HG03066 (cell line): ENCODE results near the gene PTBP3.
A peak's percentile ranks its signal among the peaks of the same experiment; 100 is the strongest.
"Not testable (repeated sequence)": the region's sequence is repeated elsewhere in the genome, so short reads cannot be mapped to it uniquely, and the experiment has no call there.

Experiments
- ATAC-seq: cut with Tn5 transposase; IDR thresholded peaks from one replicate; pipeline ENCODE4 v1.9.1; 2021; ENCODE audit warnings: low read depth; ENCODE audit not compliant: unreplicated experiment

Gene PTBP3

DNA sequence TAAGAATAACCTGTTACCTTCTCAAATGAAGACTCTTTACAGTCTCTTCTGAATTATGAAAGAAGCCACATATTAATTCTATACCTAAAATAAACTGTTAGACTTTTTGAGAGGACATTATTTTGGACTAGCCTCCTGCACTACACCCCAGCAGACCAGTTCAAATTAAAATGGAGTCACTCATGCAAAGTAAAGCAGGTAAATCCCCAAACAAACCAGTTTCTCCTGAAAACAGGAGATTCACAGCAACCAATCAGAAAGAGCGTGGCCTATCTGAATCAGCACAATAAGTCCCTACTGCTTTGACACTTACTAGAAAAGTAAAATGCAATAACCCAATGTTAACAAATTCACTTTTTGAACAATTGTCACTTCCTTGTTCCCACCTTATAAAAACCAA lies 58.8 kb downstream of the PTBP3 start:
- ATAC-seq = no peak

DNA sequence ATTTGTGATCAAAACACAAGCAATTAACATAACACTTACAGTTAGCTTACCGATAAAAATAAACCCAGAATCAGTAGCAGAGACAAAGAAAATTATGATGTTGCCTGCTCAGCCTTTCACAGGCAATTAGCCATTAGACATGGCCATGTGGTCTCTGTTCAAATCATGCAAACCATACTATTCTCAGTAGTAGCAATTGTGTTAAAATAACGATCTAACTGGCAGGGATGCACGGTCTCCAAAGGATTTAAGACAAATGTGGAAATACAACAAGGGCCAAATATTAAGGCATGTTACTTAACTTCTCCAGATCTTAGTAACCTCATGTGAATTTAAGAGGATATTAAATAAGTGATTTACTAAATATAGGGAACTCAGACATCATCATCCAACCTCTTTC lies 59.5 kb downstream of the PTBP3 start:
- no peak for ATAC-seq

DNA sequence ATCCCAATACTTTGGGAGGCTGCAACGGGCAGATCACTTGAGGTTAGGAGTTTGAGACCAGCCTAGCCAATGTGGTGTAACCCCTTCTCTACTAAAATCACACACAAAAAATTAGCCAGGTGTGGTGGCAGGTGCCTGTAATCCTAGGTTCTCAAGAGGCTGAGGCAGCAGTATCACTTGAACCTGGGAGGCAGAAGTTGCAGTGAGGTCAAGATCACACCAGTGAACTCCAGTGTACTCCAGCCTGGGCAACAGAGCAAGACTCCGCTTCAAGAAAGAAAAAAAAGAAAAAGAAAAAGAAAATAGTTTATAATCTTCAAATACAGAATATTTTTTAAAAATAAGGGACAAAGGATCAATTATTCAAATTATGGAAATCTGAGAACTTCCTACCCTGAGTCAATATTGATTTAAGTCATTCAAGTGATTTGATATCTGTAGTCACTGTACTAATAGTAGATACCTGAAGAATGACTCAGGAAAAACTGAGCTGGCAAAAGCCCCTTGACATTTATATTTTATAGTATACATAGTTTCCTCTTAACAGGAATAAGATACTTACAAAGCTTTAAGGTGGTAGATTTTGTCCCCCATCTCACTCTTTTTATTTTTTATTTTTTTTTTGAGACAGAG lies 61.8 kb downstream of the PTBP3 start:
- ATAC-seq = no peak

DNA sequence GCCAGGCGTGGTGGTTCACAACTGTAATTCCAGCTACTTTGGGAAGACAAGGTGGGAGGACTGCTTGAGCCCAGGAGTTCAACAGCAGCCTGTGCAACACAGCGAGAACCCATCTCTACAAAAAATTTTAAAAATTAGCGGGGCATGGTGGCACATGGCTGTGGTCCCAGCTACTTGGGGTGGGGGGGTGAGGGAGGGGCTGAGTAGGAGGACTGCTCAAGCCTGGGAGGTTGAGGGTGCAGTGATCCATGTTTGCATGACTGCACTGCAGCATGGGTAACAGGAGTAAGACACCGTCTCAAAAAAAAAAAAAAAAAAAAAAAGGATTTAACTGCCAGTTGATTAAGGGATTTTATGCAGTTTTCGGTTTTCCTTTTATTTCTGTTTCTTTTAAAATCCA lies 65.0 kb downstream of the PTBP3 start:
- no peak for ATAC-seq

DNA sequence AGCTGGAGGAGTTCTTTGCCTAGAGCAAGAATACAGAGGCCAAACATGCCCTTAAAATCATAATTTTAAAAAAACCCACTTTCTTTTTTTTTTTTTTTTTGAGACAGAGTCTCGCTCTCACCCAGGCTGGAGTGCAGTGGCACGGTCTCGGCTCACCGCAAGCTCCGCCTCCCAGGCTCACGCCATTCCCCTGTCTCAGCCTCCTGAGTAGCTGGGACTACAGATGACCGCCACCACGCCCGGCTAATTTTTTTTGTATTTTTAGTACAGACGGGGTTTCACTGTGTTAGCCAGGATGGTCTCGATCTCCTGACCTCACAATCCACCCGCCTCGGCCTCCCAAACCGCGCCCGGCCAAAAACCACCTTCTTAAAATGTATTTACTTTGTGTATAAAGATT lies 66.3 kb downstream of the PTBP3 start:
- not testable (repeated sequence) for ATAC-seq

DNA sequence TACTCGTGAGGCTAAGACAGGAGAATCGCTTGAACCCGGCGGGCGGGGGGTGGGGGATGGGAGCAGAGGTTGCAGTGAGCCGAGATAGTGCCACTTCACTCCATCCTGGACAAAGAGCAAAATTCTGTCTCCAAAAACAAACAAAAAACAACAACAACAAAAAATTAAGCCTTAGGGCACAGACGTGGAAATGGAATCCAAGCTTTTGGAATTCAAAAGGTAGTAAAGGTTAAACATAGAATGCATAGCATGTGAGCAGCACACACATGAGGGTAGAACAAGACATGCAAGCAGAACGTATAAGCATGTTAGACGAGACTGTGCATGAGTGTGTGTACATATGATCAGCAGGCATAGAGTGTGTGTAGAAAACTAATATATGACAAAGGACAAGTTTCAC lies 68.0 kb downstream of the PTBP3 start:
- no peak for ATAC-seq

DNA sequence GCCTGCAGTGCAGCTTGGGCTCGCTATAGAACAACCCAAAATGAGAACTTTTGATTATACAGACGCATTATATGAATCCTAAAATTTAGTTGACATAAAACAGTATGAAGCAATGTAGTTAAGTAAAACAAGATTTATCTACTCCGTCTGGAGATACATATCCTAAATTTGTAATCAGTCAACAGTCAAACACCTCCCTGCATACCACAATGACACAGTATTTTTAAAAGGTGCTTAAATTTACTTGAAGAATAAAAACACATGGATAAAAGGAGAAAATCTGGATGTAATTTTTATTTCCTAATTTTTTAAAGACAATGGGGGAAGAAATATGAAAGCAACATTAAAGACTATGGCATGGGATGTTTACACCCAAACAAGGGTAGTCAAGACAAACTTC lies 70.8 kb downstream of the PTBP3 start:
- ATAC-seq = no peak

DNA sequence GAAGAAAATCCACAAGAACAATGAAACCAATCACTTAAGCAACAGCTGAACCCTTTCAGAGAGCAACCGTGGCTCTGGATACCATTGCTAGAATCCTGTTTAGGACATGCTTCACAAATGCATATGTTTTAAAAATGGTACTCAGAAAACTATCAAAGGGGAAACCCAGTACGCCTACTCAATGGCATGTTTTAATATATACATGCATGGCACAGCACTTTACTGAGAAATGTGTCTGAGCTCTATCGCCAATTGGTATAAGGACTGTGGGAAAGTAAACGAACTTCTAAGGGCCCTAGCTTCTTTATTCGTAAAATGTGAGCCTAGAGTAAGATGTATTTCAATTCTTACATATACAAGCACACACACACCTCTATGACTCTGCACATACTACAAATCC lies 72.3 kb downstream of the PTBP3 start:
- ATAC-seq = no peak

DNA sequence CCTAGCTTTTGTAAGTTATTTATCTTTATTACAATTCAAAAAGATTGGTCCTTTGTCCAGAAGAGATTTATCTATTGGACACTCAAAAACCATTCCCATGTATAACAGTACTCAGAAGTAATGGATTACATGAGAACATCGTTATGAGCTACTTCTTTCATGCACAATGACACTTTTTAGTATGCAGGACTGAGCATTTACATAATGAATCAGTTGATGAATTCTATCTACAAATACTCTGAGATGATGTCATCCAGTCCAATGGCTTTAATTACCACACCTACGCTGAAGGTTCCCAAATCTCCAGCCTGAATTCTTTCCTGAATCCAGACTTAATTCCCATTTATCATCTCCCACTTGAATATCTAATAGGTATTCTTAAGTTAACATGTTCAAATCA lies 75.3 kb downstream of the PTBP3 start:
- ATAC-seq = no peak

DNA sequence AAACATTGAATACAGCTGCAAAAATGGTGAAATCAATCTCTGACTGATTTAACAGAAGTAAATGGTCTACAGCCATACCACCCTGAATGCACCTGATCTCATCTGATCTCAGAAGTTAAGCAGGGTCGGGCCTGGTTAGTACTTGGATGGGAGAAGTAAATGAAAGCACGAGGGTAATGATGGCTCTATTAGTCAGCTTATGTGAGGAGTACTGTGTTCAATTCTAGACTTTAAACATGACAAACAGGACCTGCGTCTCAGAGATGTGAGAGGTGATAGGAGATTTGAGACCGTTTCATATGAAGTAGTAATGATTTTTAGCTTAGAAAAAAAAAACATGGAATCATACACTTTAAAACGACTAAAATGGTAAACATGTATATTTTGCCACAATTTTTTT lies 81.2 kb downstream of the PTBP3 start:
- no peak for ATAC-seq

DNA sequence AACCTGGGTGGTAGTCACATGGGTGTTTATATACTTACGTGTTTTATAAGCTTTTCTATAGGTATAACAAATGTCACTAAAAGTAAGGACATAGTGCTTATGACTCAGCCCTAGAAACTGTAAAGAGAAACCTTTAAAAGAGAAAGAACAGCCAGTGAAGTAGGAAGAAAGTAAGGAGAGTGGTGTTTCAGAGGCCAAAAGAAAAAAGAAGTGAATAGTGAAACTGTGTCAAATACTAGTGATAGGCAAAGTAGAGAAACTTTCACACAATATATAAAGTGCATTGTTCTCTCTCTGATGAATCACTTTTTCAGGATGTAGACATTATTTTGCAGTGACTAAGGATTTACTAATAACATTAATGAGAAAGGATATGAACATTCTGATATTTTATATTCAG lies 84.1 kb downstream of the PTBP3 start:
- ATAC-seq = peak; percentile 91

DNA sequence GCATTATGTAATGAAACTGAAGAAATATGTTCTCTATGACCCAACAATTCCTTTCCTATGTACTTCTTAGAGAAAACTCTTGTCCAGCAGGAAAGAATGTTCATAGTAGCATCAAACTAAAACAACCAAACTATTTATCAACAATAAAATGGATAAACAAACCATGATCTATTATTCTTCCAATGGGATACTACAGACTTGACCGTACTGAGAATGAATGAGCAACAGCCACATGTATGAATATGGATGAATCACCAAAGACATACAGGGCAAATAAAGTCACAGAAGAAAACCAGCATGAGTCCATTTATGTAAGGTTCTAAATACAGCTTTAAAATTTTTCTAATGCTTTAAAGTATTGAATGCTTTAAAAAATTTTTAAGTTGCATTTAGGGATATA lies 84.7 kb downstream of the PTBP3 start:
- no peak for ATAC-seq

DNA sequence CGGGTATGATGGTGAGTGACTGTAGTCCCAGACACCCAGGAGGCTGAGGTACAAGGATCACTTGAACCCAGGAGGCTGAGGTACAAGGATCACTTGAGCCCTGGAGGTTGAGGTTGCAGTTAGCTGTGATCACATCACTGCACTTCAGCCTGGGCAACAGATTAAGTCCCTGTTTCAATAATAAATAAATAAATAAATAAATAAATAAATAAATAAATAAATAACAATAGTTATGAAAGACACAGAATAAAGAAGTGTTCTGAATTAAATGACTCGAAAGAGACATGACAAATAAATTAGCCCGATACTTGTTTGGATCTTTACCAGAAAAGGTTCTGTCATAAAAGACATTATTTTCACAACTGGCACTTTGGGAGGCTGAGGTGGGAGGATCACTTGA lies 86.3 kb downstream of the PTBP3 start:
- ATAC-seq = no peak

DNA sequence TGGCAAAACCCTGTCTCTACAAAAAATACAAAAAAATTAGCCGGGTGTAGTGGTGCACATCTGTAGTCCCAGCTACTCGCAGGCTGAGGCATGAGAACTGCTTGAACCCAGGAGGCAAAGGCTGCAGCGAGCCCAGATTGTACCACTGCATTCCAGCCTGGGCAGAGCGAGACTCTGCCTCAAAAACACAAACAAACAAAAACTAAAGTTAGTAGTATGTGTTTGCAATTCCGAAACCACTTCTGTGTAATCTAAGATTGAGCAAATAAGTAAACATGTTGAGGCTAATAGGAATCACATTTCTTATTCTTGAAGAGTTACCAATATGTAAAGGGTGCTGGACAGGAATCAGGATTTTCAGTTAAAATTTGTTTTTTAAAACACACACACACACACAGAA lies 88.3 kb downstream of the PTBP3 start:
- ATAC-seq = no peak

DNA sequence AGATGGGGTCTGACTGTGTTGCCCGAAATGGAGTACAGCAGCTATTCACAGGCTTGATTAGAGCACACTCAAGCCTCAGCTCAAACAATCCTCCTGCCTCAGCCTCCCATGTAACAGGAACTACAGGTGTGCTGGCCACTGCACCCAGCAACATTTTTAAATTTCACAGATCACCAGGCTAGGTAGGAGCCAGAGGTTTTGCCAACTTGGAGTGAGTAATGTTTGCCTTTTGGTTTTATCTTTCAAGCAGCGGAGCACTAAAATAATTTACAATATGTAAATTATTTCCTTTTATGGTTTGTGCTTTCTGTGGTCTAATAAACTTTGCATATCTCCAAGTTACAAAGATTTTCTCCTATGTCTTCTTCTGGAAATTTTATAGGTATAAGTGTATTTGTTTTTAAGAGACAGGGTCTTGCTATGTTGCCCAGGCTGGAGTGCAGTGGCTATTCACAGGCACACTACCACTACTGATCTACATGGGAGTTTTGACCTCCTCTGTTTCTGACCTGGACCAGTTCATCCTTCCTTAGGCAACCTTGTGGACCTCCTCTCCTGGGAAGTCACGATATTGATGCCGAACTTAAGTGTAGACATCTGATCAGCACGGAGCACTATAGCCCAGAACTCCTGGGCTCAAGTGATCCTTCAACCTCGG lies 91.1 kb downstream of the PTBP3 start:
- no peak for ATAC-seq

DNA sequence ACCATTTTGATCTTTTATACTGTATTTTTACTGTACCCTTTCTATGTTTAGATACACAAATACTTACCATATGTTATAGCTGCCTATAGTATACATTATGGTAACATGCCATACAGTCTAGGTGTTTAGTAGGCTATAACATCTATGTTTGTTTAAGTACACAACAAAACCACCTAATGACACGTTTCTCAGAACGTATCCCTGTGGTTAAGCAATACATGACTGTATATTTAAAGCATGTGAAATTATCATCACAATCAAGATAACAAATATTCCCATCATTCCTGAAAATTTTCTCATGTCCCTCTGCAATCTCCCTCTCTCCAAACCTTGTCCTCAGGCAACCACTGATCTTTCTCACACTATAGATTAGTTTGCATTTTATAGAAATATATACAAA lies 91.9 kb downstream of the PTBP3 start:
- ATAC-seq = no peak

DNA sequence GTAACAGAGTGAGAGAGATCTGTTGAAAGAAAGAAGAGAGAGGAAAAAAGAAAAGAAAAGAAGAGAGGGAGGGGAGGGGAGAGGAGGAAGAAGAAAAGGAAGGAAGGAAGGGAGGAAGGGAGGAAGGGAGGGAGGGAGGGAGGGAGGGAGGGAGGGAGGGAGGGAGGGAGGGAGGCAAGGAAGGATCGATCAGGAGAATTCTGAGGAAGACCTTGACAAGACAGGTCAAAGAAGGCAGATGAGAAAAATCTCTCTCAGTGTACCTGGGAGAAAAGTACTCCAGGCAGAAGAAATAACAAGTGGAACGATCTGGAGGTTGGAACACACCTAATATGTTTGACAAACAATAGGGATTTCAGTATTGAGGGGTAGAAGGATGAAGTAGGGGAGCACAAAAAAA lies 93.7 kb downstream of the PTBP3 start:
- ATAC-seq = no peak

DNA sequence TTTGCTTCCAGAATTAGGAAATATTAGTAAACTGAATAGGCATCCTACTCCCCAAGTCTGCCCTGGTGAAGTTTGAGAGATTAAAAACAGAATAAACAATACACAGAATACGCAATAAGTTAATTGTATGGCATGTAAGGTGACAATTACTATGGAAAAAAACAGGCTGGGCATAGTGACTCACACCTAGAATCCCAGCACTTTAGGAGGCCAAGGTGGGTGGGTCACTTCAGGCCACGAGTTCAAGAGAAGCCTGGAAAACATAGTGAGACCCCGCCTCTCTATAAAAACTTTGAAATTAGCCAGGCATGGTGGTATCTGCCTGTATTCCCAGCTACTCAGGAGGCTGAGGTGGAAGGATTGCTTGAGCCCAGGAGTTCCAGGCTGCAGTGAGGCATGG lies 94.1 kb downstream of the PTBP3 start:
- no peak for ATAC-seq

DNA sequence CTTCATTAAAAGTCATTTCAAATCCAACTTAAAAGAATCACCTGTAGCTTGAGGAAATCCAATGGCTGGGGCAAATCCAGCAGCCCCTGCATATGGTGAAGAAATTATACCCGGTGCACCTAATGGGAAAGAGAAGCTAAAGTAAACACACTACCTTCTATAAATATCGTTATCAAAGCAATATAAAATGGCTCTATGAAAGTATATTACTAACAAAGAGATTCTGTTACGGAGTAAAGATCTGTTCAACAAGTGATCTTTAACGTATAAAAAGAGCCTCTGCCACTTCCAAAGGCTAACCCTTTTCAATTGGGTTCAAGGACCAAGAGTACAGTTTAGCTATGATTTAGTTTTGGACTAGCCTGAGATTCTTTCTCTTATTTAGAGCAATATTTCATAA lies 98.6 kb downstream of the PTBP3 start:
- no peak for ATAC-seq

DNA sequence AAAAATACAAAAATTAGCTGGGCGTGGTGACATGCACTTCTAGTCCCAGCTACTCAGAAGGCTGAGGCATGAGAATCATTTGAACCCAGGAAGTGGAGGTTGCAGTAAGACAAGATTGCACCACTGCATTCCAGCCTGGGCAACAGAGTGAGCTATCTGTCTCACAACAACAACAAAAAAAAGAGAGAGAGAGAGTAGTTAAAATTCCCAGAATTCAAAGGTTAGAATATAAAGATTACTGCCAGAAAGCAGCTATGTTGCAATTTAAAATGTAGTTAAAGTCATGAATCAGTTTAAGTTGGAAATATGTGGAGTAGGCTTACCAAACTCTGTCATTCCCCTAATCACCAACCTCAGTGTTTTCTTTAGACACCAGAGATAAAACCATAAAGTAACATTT lies 99.7 kb downstream of the PTBP3 start:
- ATAC-seq = no peak

DNA sequence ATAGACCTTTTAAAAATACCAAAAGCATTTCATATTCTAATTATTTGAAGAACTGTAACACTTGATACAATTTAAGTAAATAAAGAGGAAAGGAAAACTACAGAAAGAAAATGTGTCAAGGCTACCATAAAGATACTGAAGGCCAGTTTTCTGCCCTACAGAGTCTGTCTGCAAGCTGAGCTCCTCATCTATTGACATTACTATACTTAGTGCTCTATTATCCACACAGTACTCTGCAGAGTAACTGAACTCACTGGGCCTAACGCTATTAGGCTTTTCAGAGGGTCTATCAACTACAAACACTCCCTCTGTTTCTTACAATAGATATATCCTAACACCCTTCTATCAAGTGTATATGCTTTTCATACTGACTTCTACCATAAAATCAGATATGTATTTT lies 101.2 kb downstream of the PTBP3 start:
- no peak for ATAC-seq

DNA sequence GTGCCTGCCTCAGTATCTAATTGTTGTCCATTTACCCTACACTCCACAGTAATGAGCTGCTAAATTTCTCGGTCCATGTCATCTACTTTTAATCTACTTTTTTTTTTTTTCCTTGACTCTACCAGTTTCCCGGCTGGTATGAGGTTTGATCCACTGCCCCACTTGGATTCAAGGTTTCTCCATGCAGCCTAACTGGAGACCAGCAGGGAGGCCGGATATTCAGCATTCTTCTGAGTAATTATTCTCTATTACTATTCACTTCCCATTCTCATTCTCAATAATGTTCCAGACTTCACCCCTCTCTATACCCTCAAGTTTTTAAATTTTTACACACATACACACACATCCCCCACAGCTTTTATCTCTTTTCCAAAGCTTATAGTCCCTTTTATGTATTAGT lies 107.3 kb downstream of the PTBP3 start:
- no peak for ATAC-seq
